Neutrophil (primary cell): ENCODE measurements around the gene HMCN2.

Experiments
- H3K27ac ChIP-seq: fragments of 200-600 bp; sonication (generic); 2 replicates; pipeline ENCODE4 v1.5.1; 2016; ENCODE audit warnings: mild to moderate bottlenecking, moderate library complexity
- H3K27me3 ChIP-seq: fragments of 200-600 bp; sonication (generic); 2 replicates; pipeline ENCODE4 v1.6.0; 2016; ENCODE audit warnings: mild to moderate bottlenecking
- H3K36me3 ChIP-seq: fragments of 200-600 bp; sonication (generic); 2 replicates; pipeline ENCODE4 v1.5.1; 2017
- H3K4me1 ChIP-seq, 2 experiments: fragments of 200-600 bp in 1 of 2; sonication (generic) in 1 of 2; 1 replicate in 1 of 2; 2 replicates in 1 of 2; pipeline versions ENCODE4 v1.5.1 to v1.6.1; 2013 to 2016; ENCODE audit warnings: low read depth in 1 of 2, low read length in 1 of 2, mild to moderate bottlenecking in 1 of 2, moderate library complexity in 1 of 2; ENCODE audit not compliant: control insufficient read depth in 1 of 2, insufficient read depth in 1 of 2
- H3K4me3 ChIP-seq, 2 experiments: fragments of 200-600 bp in 1 of 2; sonication (generic) in 1 of 2; 1 replicate in 1 of 2; 2 replicates in 1 of 2; pipeline ENCODE4 v1.5.1; 2013 to 2016; ENCODE audit warnings: low read depth in 1 of 2, low read length in 1 of 2, mild to moderate bottlenecking in 1 of 2, moderate library complexity in 1 of 2
- H3K9me3 ChIP-seq: fragments of 200-600 bp; sonication (generic); 2 replicates; pipeline ENCODE4 v1.5.1; 2016
- CTCF ChIP-seq: fragments of 200-600 bp; sonication (generic); IDR thresholded peaks from 2 replicates; pipeline ENCODE4 v1.5.1; 2016; ENCODE audit warnings: antibody characterized with exemption

HMCN2 gene

GRCh38 chr9:130364619-130365322 is 99.2 kb downstream of the HMCN2 start:
- no peaks in the 10 kb centered on the region for H3K9me3 ChIP-seq
- no peak overlapping the region for H3K4me3 ChIP-seq
- H3K27ac ChIP-seq = no peak overlapping the region
- no peaks in the 10 kb centered on the region for H3K36me3 ChIP-seq
- TF ChIP-seq CTCF = no peak
- no peaks in the 10 kb centered on the region for H3K27me3 ChIP-seq
- H3K4me1 ChIP-seq = no peaks in the 10 kb centered on the region

GRCh38 chr9:130365323-130365721 is 99.8 kb downstream of the HMCN2 start:
- Histone ChIP-seq H3K4me1 (no peaks in the 10 kb centered on the region), H3K36me3 (no peaks in the 10 kb centered on the region), H3K27ac (no peak overlapping the region), H3K9me3 (no peaks in the 10 kb centered on the region), H3K27me3 (no peaks in the 10 kb centered on the region), H3K4me3 (no peak overlapping the region)
- TF ChIP-seq CTCF = no peak

GRCh38 chr9:130366072-130366471 is 100.5 kb downstream of the HMCN2 start:
- no peaks in the 10 kb centered on the region for H3K36me3 ChIP-seq
- H3K27me3 ChIP-seq = no peaks in the 10 kb centered on the region
- no peaks in the 10 kb centered on the region for H3K4me1 ChIP-seq

GRCh38 chr9:130366888-130367550 is 101.5 kb downstream of the HMCN2 start:
- H3K4me1 ChIP-seq = no peaks in the 10 kb centered on the region

More at GRCh38 chr9:130366072-130366471, 100.5 kb downstream of the HMCN2 start:
- no peaks in the 10 kb centered on the region for H3K9me3 ChIP-seq
- no peak overlapping the region for H3K27ac ChIP-seq
- TF ChIP-seq CTCF = no peak
- H3K4me3 ChIP-seq = no peak overlapping the region

GRCh38 chr9:130368631-130369103 is 103.1 kb downstream of the HMCN2 start:
- H3K4me1 ChIP-seq = no peaks in the 10 kb centered on the region
- H3K9me3 ChIP-seq = no peaks in the 10 kb centered on the region
- no peaks in the 10 kb centered on the region for H3K36me3 ChIP-seq
- no peak overlapping the region for H3K4me3 ChIP-seq
- no peak overlapping the region for H3K27ac ChIP-seq
- no peak for TF ChIP-seq CTCF
- no peaks in the 10 kb centered on the region for H3K27me3 ChIP-seq

More at GRCh38 chr9:130366888-130367550, 101.5 kb downstream of the HMCN2 start:
- H3K27me3 ChIP-seq = no peaks in the 10 kb centered on the region
- H3K27ac ChIP-seq = no peak overlapping the region
- no peak overlapping the region for H3K4me3 ChIP-seq
- H3K9me3 ChIP-seq = no peaks in the 10 kb centered on the region
- no peak for TF ChIP-seq CTCF
- no peaks in the 10 kb centered on the region for H3K36me3 ChIP-seq
